H1 (cell line): ENCODE measurements around the gene MAGOH. TPM values are rescaled to one million over a fixed set of nuclear protein-coding genes. Genes with fewer than 3 reads are reported as not detected.

Experiments
- CBX5 ChIP-seq: fragments of 300-800, 300-1000 bp; sonication (generic); IDR thresholded peaks from 2 replicates; pipeline ENCODE4 v1.7.1; 2016; ENCODE audit warnings: antibody characterized with exemption, low read length, low read depth
- E2F6 ChIP-seq: IDR thresholded peaks from 2 replicates; pipeline ENCODE4 v1.6.1; 2012; ENCODE audit warnings: inconsistent platforms
- RBBP5 ChIP-seq: IDR thresholded peaks from 2 replicates; pipeline ENCODE4 v1.7.1; 2012; ENCODE audit warnings: low read depth, mild to moderate bottlenecking, inconsistent platforms, low read length, moderate library complexity, borderline replicate concordance
- polyA plus RNA-seq, 7 experiments: library from polyadenylated mRNA; depleted of rRNA in 3 of 7; stranded (reverse) in 5 of 7; unstranded in 2 of 7; fragments of >200 nt in 5 of 7; fragments of 200-250 nt in 2 of 7; gene quantifications; 1 replicate in 5 of 7; 2 replicates in 1 of 7; 4 replicates in 1 of 7; pipeline versions ENCODE4 v1.2.1 to v1.2.3, GENCODE V29; 2011 to 2013; ENCODE audit warnings: missing spikeins in 2 of 7, mixed read lengths in 2 of 7
- total RNA-seq: library from RNA; stranded (reverse); fragmentation: NEBNext Ultra II Directional; extraction: Animal tissue kit (Norgen Biotek cat#: 25700); gene quantifications from 2 replicates; pipeline ENCODE4 v1.2.1, GENCODE V29; 2021

Gene MAGOH
- total and polyA plus RNA-seq, 2 of the 8 experiments (the other 6 are each of a cell fraction or from before 2014, with no cell fraction given) = 46.9 to 74.3 TPM

DNA sequence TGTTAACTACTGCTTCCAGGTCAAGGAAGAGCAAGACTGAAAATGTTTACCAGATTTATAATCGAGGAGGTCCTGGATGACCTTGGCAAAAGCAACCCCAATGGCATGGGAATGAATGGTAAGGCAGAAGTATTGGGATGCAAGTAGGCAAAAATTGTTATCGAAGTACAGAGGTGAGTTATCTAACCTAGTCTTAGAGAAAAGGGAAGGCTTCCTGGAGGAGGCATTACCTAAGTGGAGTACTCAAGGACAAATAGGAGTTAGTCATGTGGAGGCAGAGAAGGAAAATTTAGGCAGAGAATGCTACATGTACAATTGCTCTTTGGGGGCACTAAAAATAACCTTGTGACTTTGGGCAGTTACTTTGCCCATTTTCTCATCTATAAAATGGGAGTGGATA is 3.5 kb upstream of the MAGOH start (continued):
- TF ChIP-seq E2F6 (no peak), CBX5 (no peak), RBBP5 (no peak)
